ENCODE data around the gene CILP2. TPM values are rescaled to one million over a fixed set of nuclear protein-coding genes. Genes with fewer than 3 reads are reported as not detected.
A peak's percentile ranks its signal among the peaks of the same experiment; 100 is the strongest.

Gene CILP2
- total and polyA plus RNA-seq, 9 of the 15 experiments (the other 6 are each of a cell fraction or from before 2014, with no cell fraction given) = 0.04 to 0.35 (median 0.05) TPM; not detected in 2

DNA sequence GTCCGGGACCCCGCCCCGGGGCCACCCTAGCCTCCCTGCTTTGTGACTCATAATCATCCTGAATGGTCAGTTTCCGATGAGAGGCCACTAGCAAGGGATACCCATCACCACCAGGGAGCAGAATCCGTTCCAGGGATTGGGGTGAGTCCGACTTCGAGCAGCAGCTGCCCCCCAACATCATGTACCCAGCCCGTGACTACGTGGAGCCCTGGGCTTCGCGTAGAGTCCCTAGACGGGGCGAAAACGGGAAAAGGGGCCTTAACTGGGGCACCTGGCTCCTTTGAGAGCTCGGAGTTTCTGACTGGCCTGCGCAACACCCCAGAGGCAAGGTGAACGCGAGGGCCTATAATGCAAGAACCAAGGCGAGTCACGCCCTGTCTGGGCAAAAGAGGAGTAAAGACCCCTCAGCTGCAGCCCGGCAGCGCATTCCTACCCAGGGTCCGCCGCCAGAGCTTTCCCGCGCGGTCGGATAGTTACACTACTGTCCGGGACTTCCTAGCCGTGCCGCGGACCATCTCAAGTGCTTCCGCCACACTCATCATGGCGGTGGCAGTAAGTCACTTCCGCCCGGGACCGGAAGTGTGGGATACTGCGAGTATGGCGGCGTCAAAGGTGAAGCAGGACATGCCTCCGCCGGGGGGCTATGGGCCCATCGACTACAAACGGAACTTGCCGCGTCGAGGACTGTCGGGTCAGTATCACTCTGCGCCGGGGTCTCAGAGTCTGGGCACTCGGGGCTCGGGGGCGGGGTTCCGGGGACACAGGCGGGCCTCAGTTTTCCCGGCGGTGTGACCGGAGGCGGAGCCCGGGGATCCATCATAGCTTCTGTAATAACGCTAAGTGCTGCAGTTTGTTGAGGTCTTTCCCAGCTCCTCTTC is 22.2 kb upstream of the CILP2 start, which contains the start of gene NDUFA13 (continued):
- no peak for TF ChIP-seq NFXL1 (CRISPR knock-in tag; IDR thresholded peaks at IDR 0.05)
- TF ChIP-seq ZNF408 (CRISPR knock-in tag; IDR thresholded peaks at IDR 0.05; ENCODE audit: low read depth) = no peak
- no peak for TF ChIP-seq ZNF830 (CRISPR knock-in tag; IDR thresholded peaks at IDR 0.05)
- TF ChIP-seq ETV1 (tag; conservative IDR thresholded peaks at IDR 0.05; ENCODE audit: low read depth) = peak; percentile 99
- no peak for TF ChIP-seq CBX2 (IDR thresholded peaks at IDR 0.05; ENCODE audit: insufficient read depth, low read length, poor library complexity, severe bottlenecking)
- TF ChIP-seq, protein P1, sequence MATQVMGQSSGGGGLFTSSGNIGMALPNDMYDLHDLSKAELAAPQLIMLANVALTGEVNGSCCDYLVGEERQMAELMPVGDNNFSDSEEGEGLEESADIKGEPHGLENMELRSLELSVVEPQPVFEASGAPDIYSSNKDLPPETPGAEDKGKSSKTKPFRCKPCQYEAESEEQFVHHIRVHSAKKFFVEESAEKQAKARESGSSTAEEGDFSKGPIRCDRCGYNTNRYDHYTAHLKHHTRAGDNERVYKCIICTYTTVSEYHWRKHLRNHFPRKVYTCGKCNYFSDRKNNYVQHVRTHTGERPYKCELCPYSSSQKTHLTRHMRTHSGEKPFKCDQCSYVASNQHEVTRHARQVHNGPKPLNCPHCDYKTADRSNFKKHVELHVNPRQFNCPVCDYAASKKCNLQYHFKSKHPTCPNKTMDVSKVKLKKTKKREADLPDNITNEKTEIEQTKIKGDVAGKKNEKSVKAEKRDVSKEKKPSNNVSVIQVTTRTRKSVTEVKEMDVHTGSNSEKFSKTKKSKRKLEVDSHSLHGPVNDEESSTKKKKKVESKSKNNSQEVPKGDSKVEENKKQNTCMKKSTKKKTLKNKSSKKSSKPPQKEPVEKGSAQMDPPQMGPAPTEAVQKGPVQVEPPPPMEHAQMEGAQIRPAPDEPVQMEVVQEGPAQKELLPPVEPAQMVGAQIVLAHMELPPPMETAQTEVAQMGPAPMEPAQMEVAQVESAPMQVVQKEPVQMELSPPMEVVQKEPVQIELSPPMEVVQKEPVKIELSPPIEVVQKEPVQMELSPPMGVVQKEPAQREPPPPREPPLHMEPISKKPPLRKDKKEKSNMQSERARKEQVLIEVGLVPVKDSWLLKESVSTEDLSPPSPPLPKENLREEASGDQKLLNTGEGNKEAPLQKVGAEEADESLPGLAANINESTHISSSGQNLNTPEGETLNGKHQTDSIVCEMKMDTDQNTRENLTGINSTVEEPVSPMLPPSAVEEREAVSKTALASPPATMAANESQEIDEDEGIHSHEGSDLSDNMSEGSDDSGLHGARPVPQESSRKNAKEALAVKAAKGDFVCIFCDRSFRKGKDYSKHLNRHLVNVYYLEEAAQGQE (IDR thresholded peaks at IDR 0.05; ENCODE audit: borderline replicate concordance) = no peak
- TF ChIP-seq, protein P1 (CRISPR knock-in tag; IDR thresholded peaks at IDR 0.05; ENCODE audit: low read depth) = no peak
- no peak for TF ChIP-seq ZNF23 (CRISPR knock-in tag; IDR thresholded peaks at IDR 0.05)
- no peak for TF ChIP-seq RAD51 (IDR thresholded peaks at IDR 0.05; ENCODE audit: borderline replicate concordance, low read depth)
- TF ChIP-seq ZNF263 (CRISPR knock-in tag; IDR thresholded peaks at IDR 0.05; ENCODE audit: borderline replicate concordance) = no peak
- peak; percentile 94 for TF ChIP-seq NFRKB (IDR thresholded peaks at IDR 0.05; ENCODE audit: low read depth)
- TF ChIP-seq PPARD (CRISPR knock-in tag; IDR thresholded peaks at IDR 0.05) = no peak
- TF ChIP-seq, protein P2, sequence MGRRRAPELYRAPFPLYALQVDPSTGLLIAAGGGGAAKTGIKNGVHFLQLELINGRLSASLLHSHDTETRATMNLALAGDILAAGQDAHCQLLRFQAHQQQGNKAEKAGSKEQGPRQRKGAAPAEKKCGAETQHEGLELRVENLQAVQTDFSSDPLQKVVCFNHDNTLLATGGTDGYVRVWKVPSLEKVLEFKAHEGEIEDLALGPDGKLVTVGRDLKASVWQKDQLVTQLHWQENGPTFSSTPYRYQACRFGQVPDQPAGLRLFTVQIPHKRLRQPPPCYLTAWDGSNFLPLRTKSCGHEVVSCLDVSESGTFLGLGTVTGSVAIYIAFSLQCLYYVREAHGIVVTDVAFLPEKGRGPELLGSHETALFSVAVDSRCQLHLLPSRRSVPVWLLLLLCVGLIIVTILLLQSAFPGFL (CRISPR knock-in tag; IDR thresholded peaks at IDR 0.05) = no peak
- TF ChIP-seq ZC3H11A (IDR thresholded peaks at IDR 0.05; ENCODE audit: low read depth, low read length) = no peak

Data from K562 (cell line).